T-cell (primary cell): ENCODE data around the gene KRTAP19-1. TPM values are rescaled to one million over a fixed set of nuclear protein-coding genes. Genes with fewer than 3 reads are reported as not detected.
"Not testable (repeated sequence)": the region's sequence is repeated elsewhere in the genome, so short reads cannot be mapped to it uniquely, and the experiment has no call there.

Experiments
- ATAC-seq, 4 experiments: fragments of 200-7000 bp in 3 of 4; fragments of 150-1000 bp in 1 of 4; cut with Tn5 transposase; replicated peaks in 1 of 4; 1 replicate in 3 of 4; 2 replicates in 1 of 4; pipeline ENCODE4 v1.10.0; 2021; ENCODE audit warnings: moderate library complexity in 3 of 4, mild to moderate bottlenecking in 2 of 4, moderate number of reproducible peaks in 1 of 4
- CTCF ChIA-PET, 2 donors: fragments of 300-600 bp; sonication (Branson Sonifier 250); formaldehyde crosslinking; loops; one replicate each; lab custom pipeline; 2022; ENCODE audit warnings: antibody characterized with exemption in 2 of 2; lab: Charles Lee
- POLR2A ChIA-PET, 2 donors: fragments of 300-600 bp; sonication (Branson Sonifier 250); formaldehyde crosslinking; loops; one replicate each; lab custom pipeline; 2022; ENCODE audit warnings: antibody characterized with exemption in 2 of 2; lab: Charles Lee
- DNase-seq, 35 experiments: peaks; one replicate each; pipeline versions ENCODE4 v3.0.0 to v3.0.0-alpha.2; 2013 to 2023
- H3K27ac ChIP-seq: one replicate; pipeline ENCODE4 v1.5.1; 2013; ENCODE audit warnings: low read length
- H3K27me3 ChIP-seq, 2 experiments: replicated peaks in 1 of 2; 1 replicate in 1 of 2; 2 replicates in 1 of 2; pipeline versions ENCODE4 v1.6.1 to v1.7.0; 2013; ENCODE audit warnings: low read length in 1 of 2, mixed read lengths in 1 of 2; ENCODE audit not compliant: control insufficient read depth in 2 of 2, insufficient read depth in 2 of 2; ENCODE audit errors: extremely low read depth in 1 of 2
- H3K36me3 ChIP-seq, 2 donors: 1 replicate in 1 of 2; 2 replicates in 1 of 2; pipeline versions ENCODE4 v1.6.1 to v1.7.0; 2013; ENCODE audit warnings: low read length in 1 of 2; ENCODE audit not compliant: control insufficient read depth in 2 of 2, insufficient read depth in 1 of 2; ENCODE audit errors: extremely low read depth in 1 of 2
- H3K4me1 ChIP-seq, 2 experiments: 1 replicate in 1 of 2; 2 replicates in 1 of 2; pipeline versions ENCODE4 v1.6.1 to v1.7.0; 2013; ENCODE audit warnings: low read length in 2 of 2, mixed read lengths in 1 of 2; ENCODE audit not compliant: insufficient read depth in 2 of 2, control insufficient read depth in 1 of 2; ENCODE audit errors: extremely low read depth in 1 of 2
- H3K4me3 ChIP-seq, 2 donors: 1 replicate in 1 of 2; 2 replicates in 1 of 2; pipeline versions ENCODE4 v1.5.1 to v1.7.0; 2013; ENCODE audit warnings: mild to moderate bottlenecking in 2 of 2, low read length in 1 of 2, moderate library complexity in 1 of 2; ENCODE audit not compliant: control insufficient read depth in 1 of 2; ENCODE audit errors: extremely low read depth in 1 of 2
- H3K9me3 ChIP-seq: 2 replicates; pipeline ENCODE4 v1.7.0; 2013
- H3K27ac Mint-ChIP-seq, 2 donors: one replicate each; pipeline ENCODE4 v1.8.0; 2020 to 2021; ENCODE audit warnings: mild to moderate bottlenecking in 2 of 2, mixed read lengths in 2 of 2
- H3K27me3 Mint-ChIP-seq, 2 donors: one replicate each; pipeline ENCODE4 v1.8.0; 2021 to 2022; ENCODE audit warnings: mixed read lengths in 2 of 2
- H3K36me3 Mint-ChIP-seq: one replicate; pipeline ENCODE4 v1.8.0; 2021; ENCODE audit warnings: mixed read lengths
- H3K4me1 Mint-ChIP-seq, 3 donors: one replicate each; pipeline ENCODE4 v1.8.0; 2020 to 2022; ENCODE audit warnings: mixed read lengths in 3 of 3, mild to moderate bottlenecking in 1 of 3
- H3K4me3 Mint-ChIP-seq, 3 donors: one replicate each; pipeline ENCODE4 v1.8.0; 2020 to 2022; ENCODE audit warnings: mild to moderate bottlenecking in 3 of 3, mixed read lengths in 3 of 3, moderate library complexity in 3 of 3
- H3K9me3 Mint-ChIP-seq, 3 donors: one replicate each; pipeline ENCODE4 v1.8.0; 2020 to 2022; ENCODE audit warnings: mixed read lengths in 3 of 3
- WGBS: methylation state at CpG from one replicate; pipeline ENCODE4 v1.1.5; 2013; ENCODE audit warnings: missing lambda C conversion rate; ENCODE audit not compliant: insufficient coverage; 5-methylcytosine and 5-hydroxymethylcytosine counted together
- total RNA-seq, 35 experiments: library from RNA in 6 of 35; stranded (reverse) in 6 of 35; fragments of 120-200 nt in 1 of 35; gene quantifications; one replicate each; pipeline versions ENCODE4 v1.2.1 to v1.2.4 and lab custom pipeline; 2013 to 2026

Gene KRTAP19-1
- total RNA-seq: not detected
- total RNA-seq (2013): not detected
- 0 reads per million in 29 experiments for total RNA-seq (lab: John Stamatoyannopoulos, UW)

- H3K27ac ChIP-seq: no peak within 1 kb of the TSS
- DNase-seq: no peak
- no peak for ATAC-seq
These were observed at the start of gene KRTAP19-1 for GRCh38 chr21:30480145-30480544. Gene KRTAP19-1 (minus strand): TSS chr21:30480367. CDS start chr21:30480317, 50 bp downstream.

GRCh38 chr21:30518876-30519275, 38.7 kb upstream of the KRTAP19-1 start:
- Histone ChIP-seq H3K36me3 (no peaks in the 10 kb centered on the region), H3K4me1 (no peaks in the 10 kb centered on the region), H3K9me3 (no peaks in the 10 kb centered on the region), H3K27me3 (no peaks in the 10 kb centered on the region), H3K27ac (no peak overlapping the region), H3K4me3 (no peak overlapping the region)
- Mint-ChIP-seq H3K4me3 (no peak overlapping the region), H3K4me1 (no peaks in the 10 kb centered on the region), H3K27me3 (no peaks in the 10 kb centered on the region), H3K36me3 (no peaks in the 10 kb centered on the region), H3K9me3 (peaks cover 0 to 3% (median 3%) of the 10 kb centered on the region in 3 donors), H3K27ac (no peak overlapping the region)
- ChIA-PET CTCF (no interaction called here), POLR2A (no interaction called here)
- ATAC-seq: no peak
- no peak for DNase-seq
- 100% methylated on average over 1 of the region's 1 CpG for WGBS

More at GRCh38 chr21:30480145-30480544, at the start of gene KRTAP19-1:
- no peak within 1 kb of the TSS for H3K27ac Mint-ChIP-seq
- Histone ChIP-seq H3K9me3 (no peaks in the 10 kb centered on the region), H3K4me3 (no peak within 1 kb of the TSS), H3K27me3 (no peaks in the 10 kb centered on the region), H3K4me1 (no peaks in the 10 kb centered on the region), H3K36me3 (no peaks in the 10 kb centered on the region)
- no peak within 1 kb of the TSS for H3K4me3 Mint-ChIP-seq
- 90% methylated on average over 6 of the region's 7 CpGs for WGBS
- POLR2A ChIA-PET: no interaction called here
- CTCF ChIA-PET: no interaction called here
- no peaks in the 10 kb centered on the region for H3K36me3 Mint-ChIP-seq
- no peaks in the 10 kb centered on the region for H3K4me1 Mint-ChIP-seq
- H3K9me3 Mint-ChIP-seq: peaks cover 0 to 3% (median 2%) of the 10 kb centered on the region in 3 donors
- peaks cover 0 to 3% of the 10 kb centered on the region in 2 donors for H3K27me3 Mint-ChIP-seq

- no peaks in the 10 kb centered on the region for H3K27me3 Mint-ChIP-seq
- no peaks in the 10 kb centered on the region for H3K36me3 ChIP-seq
- DNase-seq (no peak), ATAC-seq (no peak)
- H3K4me3 ChIP-seq: no peak overlapping the region
- ChIA-PET POLR2A (no interaction called here), CTCF (no interaction called here)
- H3K27ac ChIP-seq: no peak overlapping the region
- no peak overlapping the region for H3K4me3 Mint-ChIP-seq
- H3K36me3 Mint-ChIP-seq: no peaks in the 10 kb centered on the region
- H3K4me1 ChIP-seq: no peaks in the 10 kb centered on the region
- no peaks in the 10 kb centered on the region for H3K9me3 ChIP-seq
- 92% methylated on average over 1 of the region's 1 CpG for WGBS
- H3K9me3 Mint-ChIP-seq: peaks cover 0 to 3% (median 3%) of the 10 kb centered on the region in 3 donors
- no peaks in the 10 kb centered on the region for H3K27me3 ChIP-seq
- H3K4me1 Mint-ChIP-seq: no peaks in the 10 kb centered on the region
- H3K27ac Mint-ChIP-seq: no peak overlapping the region
These were observed 35.5 kb upstream of the KRTAP19-1 start for GRCh38 chr21:30515681-30516080.

- H3K9me3 Mint-ChIP-seq, POLR2A ChIA-PET, H3K4me1 ChIP-seq, ATAC-seq, H3K27ac Mint-ChIP-seq, H3K4me1 Mint-ChIP-seq, H3K36me3 ChIP-seq, H3K9me3 ChIP-seq, H3K27me3 Mint-ChIP-seq, H3K4me3 Mint-ChIP-seq, H3K27me3 ChIP-seq, H3K36me3 Mint-ChIP-seq, H3K27ac ChIP-seq, H3K4me3 ChIP-seq: not testable (repeated sequence)
- peak in 1 of 35 experiments; percentile 0 for DNase-seq
- CTCF ChIA-PET: interaction anchor here in 1 of 2 donors (0.6 kb wide), 1 partner anchor 66 kb away, joined by 3 read pairs; no protein-coding TSS in a partner anchor
- WGBS: 86% methylated on average over 1 of the region's 4 CpGs
These were observed 25.5 kb upstream of the KRTAP19-1 start for GRCh38 chr21:30505621-30506205.

- H3K4me3 Mint-ChIP-seq: no peak within 1 kb of the TSS
- POLR2A ChIA-PET: no interaction called here
These were observed 21.9 kb upstream of the KRTAP19-1 start, which contains the start of gene KRTAP19-5 for GRCh38 chr21:30502041-30502440. Gene KRTAP19-5 (minus strand): TSS chr21:30502141. CDS start chr21:30502090, 51 bp downstream.

GRCh38 chr21:30497065-30497464, 16.9 kb upstream of the KRTAP19-1 start, which contains the start of gene KRTAP19-4:
Gene KRTAP19-4 (minus strand): TSS chr21:30497165. CDS start chr21:30497110, 55 bp downstream.
- H3K36me3 Mint-ChIP-seq: no peaks in the 10 kb centered on the region
- no peaks in the 10 kb centered on the region for H3K27me3 Mint-ChIP-seq
- H3K4me1 ChIP-seq: no peaks in the 10 kb centered on the region
- no peak within 1 kb of the TSS for H3K27ac ChIP-seq
- ATAC-seq (no peak), DNase-seq (no peak)
- ChIA-PET CTCF (no interaction called here), POLR2A (no interaction called here)
- H3K9me3 ChIP-seq: no peaks in the 10 kb centered on the region
- H3K4me3 Mint-ChIP-seq: no peak within 1 kb of the TSS
- H3K4me1 Mint-ChIP-seq: no peaks in the 10 kb centered on the region
- H3K27ac Mint-ChIP-seq: no peak within 1 kb of the TSS
- no peaks in the 10 kb centered on the region for H3K36me3 ChIP-seq
- no peaks in the 10 kb centered on the region for H3K27me3 ChIP-seq
- WGBS: 60% methylated on average over 1 of the region's 4 CpGs
- H3K4me3 ChIP-seq: no peak within 1 kb of the TSS
- no peaks in the 10 kb centered on the region for H3K9me3 Mint-ChIP-seq

More at GRCh38 chr21:30502041-30502440, 21.9 kb upstream of the KRTAP19-1 start, which contains the start of gene KRTAP19-5:
- DNase-seq: no peak
- Histone ChIP-seq H3K27me3 (no peaks in the 10 kb centered on the region), H3K4me3 (no peak within 1 kb of the TSS), H3K27ac (no peak within 1 kb of the TSS), H3K4me1 (no peaks in the 10 kb centered on the region), H3K9me3 (no peaks in the 10 kb centered on the region), H3K36me3 (no peaks in the 10 kb centered on the region)
- Mint-ChIP-seq H3K9me3 (no peaks in the 10 kb centered on the region), H3K27me3 (peaks cover 2 to 4% of the 10 kb centered on the region in 2 donors), H3K36me3 (no peaks in the 10 kb centered on the region), H3K27ac (no peak within 1 kb of the TSS), H3K4me1 (no peaks in the 10 kb centered on the region)
- no CpG with 5 or more reads among the region's 6 CpGs for WGBS
- CTCF ChIA-PET: no interaction called here
- no peak for ATAC-seq
